ENCODE results near the gene CCDC30.

- TF ChIP-seq, protein P1, sequence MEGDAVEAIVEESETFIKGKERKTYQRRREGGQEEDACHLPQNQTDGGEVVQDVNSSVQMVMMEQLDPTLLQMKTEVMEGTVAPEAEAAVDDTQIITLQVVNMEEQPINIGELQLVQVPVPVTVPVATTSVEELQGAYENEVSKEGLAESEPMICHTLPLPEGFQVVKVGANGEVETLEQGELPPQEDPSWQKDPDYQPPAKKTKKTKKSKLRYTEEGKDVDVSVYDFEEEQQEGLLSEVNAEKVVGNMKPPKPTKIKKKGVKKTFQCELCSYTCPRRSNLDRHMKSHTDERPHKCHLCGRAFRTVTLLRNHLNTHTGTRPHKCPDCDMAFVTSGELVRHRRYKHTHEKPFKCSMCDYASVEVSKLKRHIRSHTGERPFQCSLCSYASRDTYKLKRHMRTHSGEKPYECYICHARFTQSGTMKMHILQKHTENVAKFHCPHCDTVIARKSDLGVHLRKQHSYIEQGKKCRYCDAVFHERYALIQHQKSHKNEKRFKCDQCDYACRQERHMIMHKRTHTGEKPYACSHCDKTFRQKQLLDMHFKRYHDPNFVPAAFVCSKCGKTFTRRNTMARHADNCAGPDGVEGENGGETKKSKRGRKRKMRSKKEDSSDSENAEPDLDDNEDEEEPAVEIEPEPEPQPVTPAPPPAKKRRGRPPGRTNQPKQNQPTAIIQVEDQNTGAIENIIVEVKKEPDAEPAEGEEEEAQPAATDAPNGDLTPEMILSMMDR (IDR thresholded peaks at IDR 0.05; ENCODE audit: low read depth, low read length) = no peak
- TF ChIP-seq POLR2A (IDR thresholded peaks at IDR 0.05; ENCODE audit: extremely low read depth, insufficient read length) (no peak), MAX (IDR thresholded peaks at IDR 0.05; ENCODE audit: low read depth, low read length) (no peak), MYC (IDR thresholded peaks at IDR 0.05; ENCODE audit: low read depth, low read length) (no peak)
Measured at GRCh38 chr1:42466030-42466429, 2.9 kb downstream of the CCDC30 start.
